Astrocyte of the spinal cord (primary cell): Measurements from ENCODE around the gene AHSG.

Source experiments
- DNase-seq: peaks from one replicate; pipeline ENCODE4 v3.0.0; 2011; ENCODE audit warnings: low read depth, low spot score
- H3K4me3 ChIP-seq: 2 replicates; pipeline ENCODE4 v1.5.1; 2011; ENCODE audit warnings: low read depth, mild to moderate bottlenecking, low read length, moderate library complexity
- in situ Hi-C: cut with HindIII; loops from 2 replicates; pipeline ENCODE4 v1.10.0; 2017; ENCODE audit warnings: low sequenced_read_pairs
- TF ChIP-seq, protein P1 (sequence below): IDR thresholded peaks from 2 replicates; pipeline ENCODE4 v1.5.1; 2012; ENCODE audit warnings: low read depth, mild to moderate bottlenecking, low read length, inconsistent platforms

Gene AHSG

DNA sequence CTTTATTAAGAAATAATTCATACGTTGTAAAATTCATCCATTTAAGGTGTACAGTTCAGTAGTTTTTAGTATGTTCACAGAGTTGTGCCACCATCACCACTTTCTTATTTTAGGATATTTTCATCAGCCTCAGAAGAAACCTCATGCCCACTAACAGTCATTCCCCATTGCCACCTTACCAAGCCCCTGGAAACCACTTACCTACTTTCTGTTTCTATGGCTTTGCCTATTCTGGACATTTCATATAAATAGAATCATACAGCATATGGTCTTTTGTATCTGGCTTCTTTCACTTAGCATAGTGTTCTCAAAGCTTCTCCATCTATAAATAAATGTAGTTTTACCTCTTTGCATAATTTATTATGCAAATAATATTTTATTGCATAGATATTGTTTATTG is 34.0 kb downstream of the AHSG start:
- in situ Hi-C loops: no loop called here
- TF ChIP-seq, protein P1, sequence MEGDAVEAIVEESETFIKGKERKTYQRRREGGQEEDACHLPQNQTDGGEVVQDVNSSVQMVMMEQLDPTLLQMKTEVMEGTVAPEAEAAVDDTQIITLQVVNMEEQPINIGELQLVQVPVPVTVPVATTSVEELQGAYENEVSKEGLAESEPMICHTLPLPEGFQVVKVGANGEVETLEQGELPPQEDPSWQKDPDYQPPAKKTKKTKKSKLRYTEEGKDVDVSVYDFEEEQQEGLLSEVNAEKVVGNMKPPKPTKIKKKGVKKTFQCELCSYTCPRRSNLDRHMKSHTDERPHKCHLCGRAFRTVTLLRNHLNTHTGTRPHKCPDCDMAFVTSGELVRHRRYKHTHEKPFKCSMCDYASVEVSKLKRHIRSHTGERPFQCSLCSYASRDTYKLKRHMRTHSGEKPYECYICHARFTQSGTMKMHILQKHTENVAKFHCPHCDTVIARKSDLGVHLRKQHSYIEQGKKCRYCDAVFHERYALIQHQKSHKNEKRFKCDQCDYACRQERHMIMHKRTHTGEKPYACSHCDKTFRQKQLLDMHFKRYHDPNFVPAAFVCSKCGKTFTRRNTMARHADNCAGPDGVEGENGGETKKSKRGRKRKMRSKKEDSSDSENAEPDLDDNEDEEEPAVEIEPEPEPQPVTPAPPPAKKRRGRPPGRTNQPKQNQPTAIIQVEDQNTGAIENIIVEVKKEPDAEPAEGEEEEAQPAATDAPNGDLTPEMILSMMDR: no peak
- DNase-seq: no peak
- no peak overlapping the region for H3K4me3 ChIP-seq

DNA sequence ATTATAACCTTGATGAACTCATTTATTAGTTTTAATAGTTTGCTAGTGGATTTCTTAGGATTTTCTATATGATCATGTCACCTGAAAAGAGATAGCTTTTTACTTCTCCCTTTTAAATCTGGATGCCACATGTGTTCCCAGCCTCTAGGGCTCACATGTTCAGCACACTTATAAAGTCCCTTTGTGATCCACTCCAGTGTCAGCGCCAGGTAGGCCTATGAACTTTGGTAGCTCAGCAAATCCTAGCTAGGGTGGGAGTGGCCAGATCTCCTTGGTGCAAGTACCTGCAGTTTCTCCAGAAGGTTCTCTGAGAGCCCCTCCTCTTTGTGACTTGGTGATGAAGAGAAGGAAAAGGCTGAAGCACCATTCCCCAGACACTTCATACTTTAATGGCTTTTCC is 36.0 kb downstream of the AHSG start:
- in situ Hi-C loops: no loop called here
- H3K4me3 ChIP-seq: no peak overlapping the region
- TF ChIP-seq, protein P1: no peak
- no peak for DNase-seq

DNA sequence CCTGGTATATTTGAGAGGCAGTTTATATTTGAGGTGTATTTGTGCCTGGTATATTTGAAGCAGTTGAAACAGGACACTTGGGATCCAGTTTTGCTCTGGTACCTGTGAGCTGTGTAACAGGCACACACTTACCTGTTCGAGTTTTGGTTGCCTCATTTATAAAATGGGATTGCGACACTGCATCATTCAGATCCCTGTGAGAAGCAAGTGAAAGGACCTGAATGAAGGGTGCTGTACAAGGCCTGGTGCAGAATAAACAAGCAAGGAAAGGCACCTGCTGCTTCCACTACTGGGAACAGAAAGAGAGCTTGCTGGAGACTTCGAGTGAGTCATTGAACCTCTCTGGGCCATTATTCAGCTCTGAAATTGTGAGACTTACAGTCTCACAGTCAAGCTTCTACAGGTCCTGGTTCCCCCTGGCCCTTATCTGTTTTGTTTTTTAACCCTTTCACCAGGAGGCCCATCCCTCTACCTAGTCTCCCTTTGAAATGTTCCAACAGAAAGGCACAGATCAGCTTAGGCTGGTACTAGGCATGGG is 38.9 kb downstream of the AHSG start:
- TF ChIP-seq, protein P1: no peak
- no peak for DNase-seq
- H3K4me3 ChIP-seq: no peak overlapping the region
- in situ Hi-C loops: no loop called here

DNA sequence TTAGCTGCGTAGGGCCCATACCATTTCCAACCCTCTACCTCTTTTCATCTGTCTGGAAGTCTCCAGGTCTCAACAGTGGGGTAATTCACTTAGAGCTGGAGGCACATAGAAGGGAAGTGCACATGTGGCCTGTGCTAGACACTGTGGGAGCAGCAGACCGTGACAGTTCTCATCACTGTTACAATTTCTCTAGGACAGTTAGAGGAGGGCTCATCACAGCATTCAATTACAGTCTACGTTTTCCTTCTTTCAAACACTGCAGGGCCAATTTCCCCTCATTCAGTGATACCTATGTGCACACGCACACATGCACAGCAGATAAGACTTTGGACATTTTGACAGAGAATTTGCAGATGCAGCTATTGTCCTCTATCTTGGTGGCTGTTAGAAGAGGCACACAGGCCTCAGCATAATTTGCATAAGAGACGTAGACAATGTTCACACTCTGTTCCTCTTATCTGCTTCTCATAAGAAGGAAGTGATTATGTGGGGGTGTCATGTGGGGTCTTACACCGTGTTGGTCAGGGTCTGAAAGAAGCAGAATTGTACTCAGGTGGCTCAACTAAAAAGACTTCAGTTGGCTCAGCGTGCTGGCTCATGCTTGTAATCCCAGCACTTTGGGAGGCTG is 40.3 kb downstream of the AHSG start:
- H3K4me3 ChIP-seq: no peak overlapping the region
- TF ChIP-seq, protein P1: no peak
- DNase-seq: no peak
- in situ Hi-C loops: no loop called here

DNA sequence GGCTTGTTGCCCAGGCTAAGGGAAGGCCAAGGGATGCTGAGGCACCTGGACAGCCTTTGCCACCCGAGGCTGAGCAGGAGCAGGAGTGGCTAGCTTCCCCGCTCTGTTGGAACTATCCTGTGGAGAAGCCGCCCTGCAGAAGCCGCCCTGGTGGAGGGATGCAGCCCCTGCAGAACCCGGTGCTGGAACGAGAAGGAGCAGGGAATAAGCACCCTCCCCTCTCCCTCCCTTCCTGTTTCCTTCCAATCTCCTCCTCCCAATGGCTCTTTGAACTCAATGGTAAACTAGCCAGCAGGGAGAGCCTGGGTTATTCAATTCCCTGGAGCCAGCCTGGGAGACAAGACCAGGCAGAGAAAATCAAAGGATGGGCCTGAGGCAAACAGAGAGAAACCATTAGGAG is 41.1 kb downstream of the AHSG start:
- TF ChIP-seq, protein P1: peak; percentile 20
- no peak for DNase-seq
- H3K4me3 ChIP-seq: no peak overlapping the region
- in situ Hi-C loops: no loop called here

DNA sequence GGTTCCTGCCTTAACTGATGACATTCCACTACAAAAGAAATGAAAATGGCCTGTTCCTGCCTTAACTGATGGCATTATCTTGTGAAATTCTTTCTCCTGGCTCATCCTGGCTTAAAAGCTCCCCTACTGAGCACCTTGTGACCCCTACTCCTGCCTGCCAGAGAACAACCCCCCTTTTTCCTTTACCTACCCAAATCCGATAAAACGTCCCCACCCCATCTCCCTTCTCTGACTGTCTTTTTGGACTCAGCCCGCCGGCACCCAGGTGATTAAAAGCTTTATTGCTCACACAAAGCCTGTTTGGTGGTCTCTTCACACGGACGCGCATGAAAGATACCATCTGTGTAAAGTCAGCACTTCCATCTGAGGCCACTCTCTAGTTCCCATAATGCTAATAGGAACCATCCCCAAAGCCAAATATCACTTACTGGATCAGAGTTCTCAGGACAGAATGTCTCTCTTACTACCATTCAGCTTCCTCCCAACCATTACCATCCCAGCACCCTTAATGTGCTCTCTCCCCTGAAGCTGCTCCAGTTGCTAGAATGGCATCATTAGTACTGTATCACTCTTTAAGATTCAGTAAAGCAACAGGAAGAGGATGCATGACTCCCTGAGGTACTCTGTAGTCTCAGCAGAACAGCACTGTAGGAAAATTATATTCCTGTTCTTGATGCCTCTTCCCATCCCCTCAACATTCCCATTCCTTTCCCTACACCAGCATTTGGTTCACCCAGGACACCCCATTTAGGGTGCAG is 50.7 kb downstream of the AHSG start:
- in situ Hi-C loops: no loop called here

More for the DNA sequence above, 50.7 kb downstream of the AHSG start:
- DNase-seq: no peak
- TF ChIP-seq, protein P1: no peak
- H3K4me3 ChIP-seq: no peak overlapping the region
